Measurements from ENCODE around the gene AR. TPM values are rescaled to one million over a fixed set of nuclear protein-coding genes. Genes with fewer than 3 reads are reported as not detected.
"Not testable (repeated sequence)": the region's sequence is repeated elsewhere in the genome, so short reads cannot be mapped to it uniquely, and the experiment has no call there.

AR gene
- total RNA-seq, 2 experiments from 2014 or later = 0.21 to 0.22 TPM

- H3K4me3 Mint-ChIP-seq; DNase-seq; H3K27me3 Mint-ChIP-seq; POLR2A ChIA-PET; H3K4me1 Mint-ChIP-seq (ENCODE audit: low read depth); CTCF ChIA-PET; H3K27ac Mint-ChIP-seq; intact Hi-C loops (cut with micrococcal nuclease); H3K36me3 Mint-ChIP-seq; H3K9me3 Mint-ChIP-seq: not testable (repeated sequence)
Measured at GRCh38 chrX:67670717-67671116, 126.9 kb downstream of the AR start.

GRCh38 chrX:67673741-67674274, 130.0 kb downstream of the AR start:
- no peaks in the 10 kb centered on the region for H3K27me3 Mint-ChIP-seq
- POLR2A ChIA-PET = no interaction called here

GRCh38 chrX:67674741-67675140, 130.9 kb downstream of the AR start:
- ChIA-PET POLR2A (no interaction called here), CTCF (no interaction called here)
- no peak overlapping the region for H3K4me3 Mint-ChIP-seq
- H3K27ac Mint-ChIP-seq = no peak overlapping the region
- H3K4me1 Mint-ChIP-seq (ENCODE audit: low read depth) = no peaks in the 10 kb centered on the region
- H3K27me3 Mint-ChIP-seq = no peaks in the 10 kb centered on the region
- H3K9me3 Mint-ChIP-seq = no peaks in the 10 kb centered on the region
- H3K36me3 Mint-ChIP-seq = no peaks in the 10 kb centered on the region
- intact Hi-C loops (cut with micrococcal nuclease) = no loop called here
- DNase-seq = no peak

More at GRCh38 chrX:67673741-67674274, 130.0 kb downstream of the AR start:
- CTCF ChIA-PET = no interaction called here
- no peaks in the 10 kb centered on the region for H3K4me1 Mint-ChIP-seq (ENCODE audit: low read depth)
- no peaks in the 10 kb centered on the region for H3K9me3 Mint-ChIP-seq
- no peak for DNase-seq
- H3K27ac Mint-ChIP-seq = no peak overlapping the region
- intact Hi-C loops (cut with micrococcal nuclease) = no loop called here
- H3K36me3 Mint-ChIP-seq = no peaks in the 10 kb centered on the region
- H3K4me3 Mint-ChIP-seq = no peak overlapping the region

- Mint-ChIP-seq H3K4me3 (no peak overlapping the region), H3K27ac (no peak overlapping the region), H3K9me3 (peaks cover 10% of the 10 kb centered on the region), H3K27me3 (no peaks in the 10 kb centered on the region), H3K36me3 (no peaks in the 10 kb centered on the region), H3K4me1 (ENCODE audit: low read depth) (no peaks in the 10 kb centered on the region)
- no peak for DNase-seq
- CTCF ChIA-PET = no interaction called here
- POLR2A ChIA-PET = no interaction called here
- intact Hi-C loops (cut with micrococcal nuclease) = no loop called here
Measured at GRCh38 chrX:67684136-67684535, 140.3 kb downstream of the AR start.

- Mint-ChIP-seq H3K4me3 (no peak overlapping the region), H3K9me3 (no peaks in the 10 kb centered on the region), H3K36me3 (no peaks in the 10 kb centered on the region), H3K27me3 (no peaks in the 10 kb centered on the region), H3K27ac (no peak overlapping the region), H3K4me1 (ENCODE audit: low read depth) (no peaks in the 10 kb centered on the region)
- DNase-seq = no peak
- CTCF ChIA-PET = no interaction called here
- intact Hi-C loops (cut with micrococcal nuclease) = no loop called here
- POLR2A ChIA-PET = no interaction called here
Measured at GRCh38 chrX:67692246-67692645, 148.4 kb downstream of the AR start.

- Mint-ChIP-seq H3K4me1 (ENCODE audit: low read depth) (no peaks in the 10 kb centered on the region), H3K27ac (no peak overlapping the region), H3K4me3 (no peak overlapping the region), H3K9me3 (no peaks in the 10 kb centered on the region), H3K36me3 (no peaks in the 10 kb centered on the region), H3K27me3 (no peaks in the 10 kb centered on the region)
- intact Hi-C loops (cut with micrococcal nuclease) = no loop called here
- ChIA-PET CTCF (no interaction called here), POLR2A (no interaction called here)
- DNase-seq = no peak
Measured at GRCh38 chrX:67693928-67694327, 150.1 kb downstream of the AR start.

- Mint-ChIP-seq H3K27me3 (no peaks in the 10 kb centered on the region), H3K4me3 (no peak overlapping the region), H3K4me1 (ENCODE audit: low read depth) (no peaks in the 10 kb centered on the region), H3K36me3 (no peaks in the 10 kb centered on the region), H3K27ac (no peak overlapping the region), H3K9me3 (no peaks in the 10 kb centered on the region)
- ChIA-PET POLR2A (no interaction called here), CTCF (no interaction called here)
- intact Hi-C loops (cut with micrococcal nuclease) = no loop called here
- DNase-seq = no peak
Measured at GRCh38 chrX:67697452-67697851, 153.6 kb downstream of the AR start.

GRCh38 chrX:67700602-67701001, 156.8 kb downstream of the AR start:
- intact Hi-C loops (cut with micrococcal nuclease) = no loop called here
- Mint-ChIP-seq H3K27me3 (no peaks in the 10 kb centered on the region), H3K36me3 (no peaks in the 10 kb centered on the region), H3K4me1 (ENCODE audit: low read depth) (no peaks in the 10 kb centered on the region), H3K27ac (no peak overlapping the region), H3K9me3 (no peaks in the 10 kb centered on the region), H3K4me3 (no peak overlapping the region)
- ChIA-PET CTCF (no interaction called here), POLR2A (no interaction called here)
- no peak for DNase-seq

- no peak for DNase-seq
- Mint-ChIP-seq H3K4me3 (no peak overlapping the region), H3K36me3 (no peaks in the 10 kb centered on the region), H3K9me3 (peaks cover 3% of the 10 kb centered on the region), H3K27ac (no peak overlapping the region), H3K4me1 (ENCODE audit: low read depth) (no peaks in the 10 kb centered on the region), H3K27me3 (no peaks in the 10 kb centered on the region)
- POLR2A ChIA-PET = no interaction called here
- intact Hi-C loops (cut with micrococcal nuclease) = no loop called here
- CTCF ChIA-PET = no interaction called here
Measured at GRCh38 chrX:67714004-67714403, 170.2 kb downstream of the AR start.

- H3K4me1 Mint-ChIP-seq (ENCODE audit: low read depth) = no peaks in the 10 kb centered on the region
- no peaks in the 10 kb centered on the region for H3K9me3 Mint-ChIP-seq
- no peak overlapping the region for H3K4me3 Mint-ChIP-seq
- no peak for DNase-seq
- intact Hi-C loops (cut with micrococcal nuclease) = no loop called here
- no peak overlapping the region for H3K27ac Mint-ChIP-seq
- CTCF ChIA-PET = no interaction called here
- no peaks in the 10 kb centered on the region for H3K36me3 Mint-ChIP-seq
- no peaks in the 10 kb centered on the region for H3K27me3 Mint-ChIP-seq
- POLR2A ChIA-PET = no interaction called here
Measured at GRCh38 chrX:67717571-67717970, 173.8 kb downstream of the AR start.

- ChIA-PET CTCF (no interaction called here), POLR2A (no interaction called here)
- Mint-ChIP-seq H3K9me3 (no peaks in the 10 kb centered on the region), H3K4me1 (ENCODE audit: low read depth) (no peaks in the 10 kb centered on the region), H3K4me3 (no peak overlapping the region), H3K36me3 (no peaks in the 10 kb centered on the region), H3K27me3 (no peaks in the 10 kb centered on the region), H3K27ac (no peak overlapping the region)
- intact Hi-C loops (cut with micrococcal nuclease) = no loop called here
- no peak for DNase-seq
Measured at GRCh38 chrX:67718926-67719325, 175.1 kb downstream of the AR start.

- Mint-ChIP-seq H3K36me3 (no peaks in the 10 kb centered on the region), H3K27me3 (no peaks in the 10 kb centered on the region), H3K27ac (no peak overlapping the region), H3K4me3 (no peak overlapping the region), H3K9me3 (no peaks in the 10 kb centered on the region), H3K4me1 (ENCODE audit: low read depth) (no peaks in the 10 kb centered on the region)
- DNase-seq = no peak
- intact Hi-C loops (cut with micrococcal nuclease) = no loop called here
- ChIA-PET POLR2A (no interaction called here), CTCF (no interaction called here)
Measured at GRCh38 chrX:67720344-67720743, 176.5 kb downstream of the AR start.

GRCh38 chrX:67721321-67721720, 177.5 kb downstream of the AR start:
- DNase-seq = no peak
- no peak overlapping the region for H3K27ac Mint-ChIP-seq
- POLR2A ChIA-PET = no interaction called here
- no peaks in the 10 kb centered on the region for H3K9me3 Mint-ChIP-seq
- H3K36me3 Mint-ChIP-seq = no peaks in the 10 kb centered on the region
- CTCF ChIA-PET = no interaction called here
- intact Hi-C loops (cut with micrococcal nuclease) = no loop called here
- H3K27me3 Mint-ChIP-seq = no peaks in the 10 kb centered on the region
- no peaks in the 10 kb centered on the region for H3K4me1 Mint-ChIP-seq (ENCODE audit: low read depth)
- no peak overlapping the region for H3K4me3 Mint-ChIP-seq
